Right kidney (tissue), 1 donor: ENCODE data around the gene CA9.

ENCODE experiments used
- DNase-seq: peaks from one replicate; pipeline ENCODE4 v3.0.0-alpha.2; 2016

The CA9 gene

DNA sequence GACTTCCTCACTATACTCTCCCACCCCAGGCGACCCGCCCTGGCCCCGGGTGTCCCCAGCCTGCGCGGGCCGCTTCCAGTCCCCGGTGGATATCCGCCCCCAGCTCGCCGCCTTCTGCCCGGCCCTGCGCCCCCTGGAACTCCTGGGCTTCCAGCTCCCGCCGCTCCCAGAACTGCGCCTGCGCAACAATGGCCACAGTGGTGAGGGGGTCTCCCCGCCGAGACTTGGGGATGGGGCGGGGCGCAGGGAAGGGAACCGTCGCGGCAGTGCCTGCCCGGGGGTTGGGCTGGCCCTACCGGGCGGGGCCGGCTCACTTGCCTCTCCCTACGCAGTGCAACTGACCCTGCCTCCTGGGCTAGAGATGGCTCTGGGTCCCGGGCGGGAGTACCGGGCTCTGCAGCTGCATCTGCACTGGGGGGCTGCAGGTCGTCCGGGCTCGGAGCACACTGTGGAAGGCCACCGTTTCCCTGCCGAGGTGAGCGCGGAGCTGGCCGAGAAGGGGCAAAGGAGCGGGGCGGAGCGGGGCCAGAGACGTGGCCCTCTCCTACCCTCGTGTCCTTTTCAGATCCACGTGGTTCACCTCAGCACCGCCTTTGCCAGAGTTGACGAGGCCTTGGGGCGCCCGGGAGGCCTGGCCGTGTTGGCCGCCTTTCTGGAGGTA, 2.1 kb downstream of the CA9 start:
- DNase-seq: peak; percentile 76

DNA sequence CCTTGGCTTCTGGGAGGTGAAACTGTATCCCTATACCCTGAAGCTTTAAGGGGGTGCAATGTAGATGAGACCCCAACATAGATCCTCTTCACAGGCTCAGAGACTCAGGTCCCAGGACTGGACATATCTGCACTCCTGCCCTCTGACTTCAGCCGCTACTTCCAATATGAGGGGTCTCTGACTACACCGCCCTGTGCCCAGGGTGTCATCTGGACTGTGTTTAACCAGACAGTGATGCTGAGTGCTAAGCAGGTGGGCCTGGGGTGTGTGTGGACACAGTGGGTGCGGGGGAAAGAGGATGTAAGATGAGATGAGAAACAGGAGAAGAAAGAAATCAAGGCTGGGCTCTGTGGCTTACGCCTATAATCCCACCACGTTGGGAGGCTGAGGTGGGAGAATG, 5.4 kb downstream of the CA9 start:
- DNase-seq: no peak

GRCh38 chr9:35679766-35680330, 6.1 kb downstream of the CA9 start:
- no peak for DNase-seq

DNA sequence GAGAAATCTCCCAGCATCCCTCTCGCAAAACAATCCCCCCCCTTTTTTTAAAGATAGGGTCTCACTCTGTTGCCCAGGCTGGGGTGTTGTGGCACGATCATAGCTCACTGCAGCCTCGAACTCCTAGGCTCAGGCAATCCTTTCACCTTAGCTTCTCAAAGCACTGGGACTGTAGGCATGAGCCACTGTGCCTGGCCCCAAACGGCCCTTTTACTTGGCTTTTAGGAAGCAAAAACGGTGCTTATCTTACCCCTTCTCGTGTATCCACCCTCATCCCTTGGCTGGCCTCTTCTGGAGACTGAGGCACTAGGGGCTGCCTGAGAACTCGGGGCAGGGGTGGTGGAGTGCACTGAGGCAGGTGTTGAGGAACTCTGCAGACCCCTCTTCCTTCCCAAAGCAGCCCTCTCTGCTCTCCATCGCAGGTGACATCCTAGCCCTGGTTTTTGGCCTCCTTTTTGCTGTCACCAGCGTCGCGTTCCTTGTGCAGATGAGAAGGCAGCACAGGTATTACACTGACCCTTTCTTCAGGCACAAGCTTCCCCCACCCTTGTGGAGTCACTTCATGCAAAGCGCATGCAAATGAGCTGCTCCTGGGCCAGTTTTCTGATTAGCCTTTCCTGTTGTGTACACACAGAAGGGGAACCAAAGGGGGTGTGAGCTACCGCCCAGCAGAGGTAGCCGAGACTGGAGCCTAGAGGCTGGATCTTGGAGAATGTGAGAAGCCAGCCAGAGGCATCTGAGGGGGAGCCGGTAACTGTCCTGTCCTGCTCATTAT, 6.8 kb downstream of the CA9 start:
- DNase-seq: no peak

DNA sequence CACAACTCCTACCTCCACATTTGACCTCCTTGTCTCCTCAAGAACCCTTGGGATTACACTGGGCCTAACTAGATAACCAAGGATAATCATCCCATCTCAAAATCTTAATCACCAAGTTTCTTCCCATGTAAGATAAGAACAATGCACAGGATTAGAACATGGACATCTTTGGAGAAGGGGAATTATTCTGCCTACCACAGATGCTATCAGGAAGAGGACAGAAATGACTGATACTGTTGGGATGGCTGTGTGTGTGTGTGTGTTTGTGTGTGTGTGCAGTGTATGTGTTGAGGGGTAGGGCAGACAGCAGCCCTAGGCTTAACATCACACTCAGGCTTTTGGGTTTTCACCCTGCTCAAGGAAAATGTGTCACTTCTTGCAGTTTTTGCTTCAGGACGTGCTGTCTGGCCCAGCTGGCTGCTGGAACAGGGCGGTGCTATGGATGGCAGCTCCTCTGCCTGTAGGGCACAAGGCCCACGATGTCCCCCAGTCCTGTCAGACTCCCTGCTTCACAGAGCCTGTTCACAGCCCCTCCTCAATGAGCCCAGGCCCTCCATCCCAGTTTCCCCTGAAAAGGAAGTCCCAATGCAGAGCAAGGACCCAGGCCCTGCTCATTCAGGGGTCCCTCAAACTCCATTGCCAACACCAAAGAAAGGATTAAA, 7.7 kb downstream of the CA9 start:
- no peak for DNase-seq

DNA sequence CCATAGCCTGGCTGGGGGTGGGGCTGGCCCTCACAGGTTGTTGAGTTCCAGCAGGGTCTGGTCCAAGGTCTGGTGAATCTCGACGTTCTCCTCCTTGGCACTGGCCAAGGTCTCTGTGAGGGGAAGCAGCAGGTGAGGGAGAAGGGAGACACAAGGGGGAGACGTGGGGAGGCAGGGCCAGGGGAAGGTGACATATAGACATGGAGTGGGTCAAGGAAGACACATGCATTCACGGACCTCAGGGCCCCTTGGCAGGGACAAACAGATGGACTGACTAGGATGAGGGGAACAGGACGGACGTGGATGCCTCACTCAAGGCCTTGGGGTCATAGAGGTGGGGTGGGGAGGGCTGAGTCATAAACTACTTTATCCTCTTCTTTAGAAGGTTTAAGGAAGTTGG, 8.3 kb downstream of the CA9 start:
- DNase-seq: no peak

- DNase-seq: no peak
Measured at GRCh38 chr9:35682520-35683315, 9.0 kb downstream of the CA9 start.

DNA sequence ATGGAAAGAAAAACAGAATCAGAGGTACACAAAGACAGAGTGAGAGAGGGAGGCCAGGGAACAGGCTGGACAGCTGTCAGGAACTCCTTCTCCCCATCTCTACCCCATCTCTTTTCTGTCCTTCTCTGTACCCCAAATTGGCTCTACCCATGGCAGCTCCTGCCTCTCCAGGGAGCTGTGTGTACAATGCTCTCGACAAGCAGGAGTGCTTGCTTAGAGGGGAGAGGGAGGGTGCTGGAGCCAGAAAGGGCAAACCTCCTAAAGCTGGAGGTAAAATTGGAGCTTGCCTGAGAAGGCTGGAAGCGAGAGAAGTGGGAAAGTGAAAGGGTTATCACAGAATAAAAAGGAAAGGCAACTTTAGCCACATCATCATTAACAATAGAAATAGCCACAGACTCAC, 9.6 kb downstream of the CA9 start:
- no peak for DNase-seq

DNA sequence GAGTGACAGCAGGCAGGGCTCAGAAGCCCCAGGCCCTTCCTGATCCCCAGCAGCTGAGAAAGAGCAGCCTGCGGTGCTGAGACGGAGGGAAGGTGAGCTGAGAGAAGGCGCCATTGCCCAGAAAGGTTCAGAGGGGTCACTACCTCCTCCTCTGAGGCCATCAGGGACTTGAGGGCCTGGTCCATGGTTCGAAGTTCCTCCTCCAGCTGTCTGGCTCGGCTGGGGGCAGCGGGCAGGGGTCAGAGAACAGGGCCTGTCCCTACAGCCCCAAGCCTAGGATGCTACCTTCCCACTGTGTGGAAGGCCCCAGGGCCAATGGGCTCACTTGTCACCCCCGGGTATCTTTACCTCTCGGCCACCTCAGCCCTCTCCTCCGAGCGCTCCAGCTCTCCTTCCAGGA, 11.2 kb downstream of the CA9 start:
- DNase-seq: no peak

GRCh38 chr9:35685506-35685905, 11.8 kb downstream of the CA9 start:
- no peak for DNase-seq

GRCh38 chr9:35686222-35687203, 12.8 kb downstream of the CA9 start:
- no peak for DNase-seq

- no peak for DNase-seq
Measured at GRCh38 chr9:35687306-35687705, 13.6 kb downstream of the CA9 start.

GRCh38 chr9:35687972-35688557, 14.3 kb downstream of the CA9 start:
- no peak for DNase-seq

DNA sequence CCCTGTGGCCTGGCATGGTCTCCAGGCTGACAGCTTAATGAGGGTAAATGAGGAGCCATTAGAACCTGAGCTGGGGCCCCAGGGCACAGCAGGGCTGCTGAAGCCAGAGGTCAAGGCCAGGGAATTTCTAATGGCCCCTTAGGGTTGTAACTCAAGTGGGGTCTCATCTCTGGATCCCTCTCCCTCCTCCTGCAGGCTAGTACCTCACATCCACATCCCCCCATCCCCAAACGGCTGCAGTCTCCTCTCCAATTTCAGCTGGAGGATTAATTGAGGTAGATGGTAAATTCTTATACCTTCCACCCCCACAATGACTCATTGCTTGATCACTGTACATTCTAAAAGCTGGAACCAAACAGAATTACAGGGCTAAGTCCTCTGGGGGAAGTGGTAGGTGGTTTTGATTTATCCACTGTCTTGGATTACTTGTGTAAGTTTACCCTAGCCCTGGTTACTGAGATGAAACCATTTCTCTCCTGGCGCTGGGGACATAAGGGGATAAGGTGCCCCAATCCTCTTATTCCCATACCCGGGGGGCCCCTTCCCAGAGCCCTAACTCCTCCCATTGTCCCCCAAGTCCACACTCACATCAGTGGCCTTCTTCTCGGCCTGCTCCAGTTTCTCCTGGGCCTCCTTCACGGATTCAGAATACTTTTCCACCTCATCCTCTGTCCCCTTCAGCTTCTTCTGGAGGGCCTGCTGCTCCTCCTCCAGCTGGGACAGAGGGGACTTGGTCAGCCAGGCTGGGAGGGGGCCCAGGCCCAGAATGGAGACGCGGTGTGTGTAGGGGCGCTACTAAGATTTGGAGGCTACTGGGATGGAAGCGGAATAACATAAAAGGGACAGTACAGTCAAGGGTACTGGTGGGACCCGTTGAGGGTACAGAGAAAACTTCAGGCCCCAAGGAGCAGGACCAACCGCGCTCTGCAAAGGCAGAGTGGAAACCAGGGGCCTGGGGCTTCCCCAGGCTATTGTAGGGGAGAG, 15.1 kb downstream of the CA9 start:
- no peak for DNase-seq

DNA sequence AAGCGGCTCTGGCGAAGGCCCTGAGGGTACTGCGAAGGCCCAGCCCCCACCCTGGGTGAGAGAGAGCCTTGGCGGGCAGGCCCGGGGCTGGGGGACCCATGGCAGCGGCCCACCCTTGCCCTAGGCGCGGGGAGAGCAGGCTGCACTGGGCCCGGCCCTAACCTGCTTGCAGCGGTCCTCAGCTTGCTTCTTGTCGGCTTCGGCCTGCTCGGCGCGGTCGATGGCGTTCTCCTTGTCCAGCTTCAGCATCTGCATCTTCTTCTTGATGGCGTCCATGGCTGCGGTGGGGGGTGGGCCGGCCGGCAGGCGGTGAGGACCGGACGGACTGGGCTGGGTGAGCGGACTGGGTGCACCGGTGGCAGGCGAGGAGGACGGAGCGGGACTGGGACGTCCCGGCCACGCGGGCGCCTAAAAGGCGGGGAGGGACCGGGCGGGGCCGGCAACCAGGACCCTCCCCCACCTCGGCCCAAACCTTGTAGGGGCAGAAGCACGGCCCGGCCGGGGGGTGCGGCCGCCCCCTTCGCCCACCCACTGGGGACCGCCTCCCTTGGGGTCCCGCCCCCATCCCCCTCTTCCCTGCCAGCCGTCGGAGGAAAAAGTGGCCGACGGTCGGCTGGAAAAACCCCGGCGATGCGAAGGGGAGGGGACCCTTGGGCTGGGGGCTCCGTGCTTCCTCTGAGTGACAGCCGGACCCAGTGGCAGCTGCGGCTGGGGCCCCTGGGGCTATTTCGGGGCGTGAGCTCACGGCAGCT, 16.0 kb downstream of the CA9 start, which contains the start of gene TPM2:
Gene TPM2, minus strand, starts transcription at position 384 of the 752 bp plus-strand sequence. Its CDS starts 108 bp downstream, at position 276.
- DNase-seq: peak; percentile 75

- peak; percentile 72 for DNase-seq
Measured at GRCh38 chr9:35690294-35690613, 16.5 kb downstream of the CA9 start.

- DNase-seq: peak; percentile 71
Measured at GRCh38 chr9:35690614-35691333, 17.0 kb downstream of the CA9 start.

- DNase-seq: no peak
Measured at GRCh38 chr9:35691334-35691650, 17.6 kb downstream of the CA9 start.
